Stimulated activated CD8-positive, alpha-beta memory T cell treated with anti-CD3 and anti-CD28 coated beads, Interleukin-7, amount 100 ng/mL, for 24 hours (primary cell): ENCODE measurements around the gene TUBA4B.
"Not testable (repeated sequence)": the region's sequence is repeated elsewhere in the genome, so short reads cannot be mapped to it uniquely, and the experiment has no call there.

ENCODE experiments used
- DNase-seq: peaks from one replicate; pipeline ENCODE4 v3.0.0-alpha.2; 2020; ENCODE audit warnings: low read depth

Gene TUBA4B

GRCh38 chr2:219291910-219292490 lies 39.0 kb downstream of the TUBA4B start:
- no peak for DNase-seq

GRCh38 chr2:219292616-219293015 lies 39.6 kb downstream of the TUBA4B start:
- no peak for DNase-seq

- no peak for DNase-seq
These were observed 40.7 kb downstream of the TUBA4B start for GRCh38 chr2:219293736-219294231.

- peak; percentile 77 for DNase-seq
These were observed 41.6 kb downstream of the TUBA4B start for GRCh38 chr2:219294356-219295351.

GRCh38 chr2:219296142-219296541 lies 43.1 kb downstream of the TUBA4B start:
- no peak for DNase-seq

- DNase-seq, result no peak
These were observed 43.8 kb downstream of the TUBA4B start for GRCh38 chr2:219296631-219297391.

- no peak for DNase-seq
These were observed 44.9 kb downstream of the TUBA4B start for GRCh38 chr2:219297766-219298456.

DNA sequence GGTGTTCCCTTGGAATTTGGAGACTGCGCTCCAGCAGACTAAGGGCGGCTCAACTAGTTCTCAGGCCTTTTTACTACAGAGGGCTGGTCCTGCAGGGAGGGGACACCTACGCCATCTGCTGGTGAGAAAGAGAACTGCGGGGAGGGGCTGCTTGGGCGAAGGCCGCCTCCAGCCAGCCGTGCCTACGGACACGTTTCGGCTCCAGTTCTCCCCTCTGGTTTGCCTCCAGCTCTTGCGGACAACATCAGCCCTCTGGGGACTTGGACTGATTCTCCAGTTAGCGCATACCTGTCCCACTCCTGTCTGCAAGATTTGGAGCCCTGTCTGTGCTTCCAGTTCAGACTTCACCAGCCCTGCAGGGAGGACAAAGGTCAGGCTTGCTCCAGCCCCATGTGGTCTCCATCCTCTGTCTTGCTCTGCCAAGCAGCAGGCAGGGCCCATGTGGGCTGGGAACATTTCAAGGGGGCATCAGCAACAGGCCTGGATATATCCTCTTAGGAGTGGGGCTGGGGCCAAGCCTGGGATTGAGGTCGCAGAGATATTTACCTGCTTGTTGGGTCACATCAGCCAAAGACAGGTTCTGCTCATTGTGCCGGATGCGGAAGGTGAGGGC lies 45.8 kb downstream of the TUBA4B start:
- peak; percentile 83 for DNase-seq

DNA sequence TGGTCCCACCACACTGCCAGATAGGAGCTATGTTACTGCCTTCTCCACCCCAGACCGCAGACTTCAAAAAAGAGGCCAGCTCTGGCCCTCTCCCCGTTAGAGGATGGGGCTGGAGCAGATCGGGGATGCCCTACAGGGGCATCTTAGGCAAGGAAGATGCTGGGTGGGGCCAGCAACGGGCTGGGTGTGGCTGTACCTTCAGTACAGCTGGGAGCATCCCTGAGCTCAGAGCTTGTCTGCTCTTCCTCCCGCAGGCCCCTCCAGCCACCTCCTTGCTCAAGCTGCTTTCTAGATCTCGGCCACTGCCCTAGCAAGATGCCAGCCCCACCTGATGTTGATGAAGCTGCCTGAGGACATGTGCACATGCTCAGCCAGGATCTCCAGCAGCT lies 46.3 kb downstream of the TUBA4B start:
- no peak for DNase-seq

- no peak for DNase-seq
These were observed 47.0 kb downstream of the TUBA4B start for GRCh38 chr2:219300022-219300421.

DNA sequence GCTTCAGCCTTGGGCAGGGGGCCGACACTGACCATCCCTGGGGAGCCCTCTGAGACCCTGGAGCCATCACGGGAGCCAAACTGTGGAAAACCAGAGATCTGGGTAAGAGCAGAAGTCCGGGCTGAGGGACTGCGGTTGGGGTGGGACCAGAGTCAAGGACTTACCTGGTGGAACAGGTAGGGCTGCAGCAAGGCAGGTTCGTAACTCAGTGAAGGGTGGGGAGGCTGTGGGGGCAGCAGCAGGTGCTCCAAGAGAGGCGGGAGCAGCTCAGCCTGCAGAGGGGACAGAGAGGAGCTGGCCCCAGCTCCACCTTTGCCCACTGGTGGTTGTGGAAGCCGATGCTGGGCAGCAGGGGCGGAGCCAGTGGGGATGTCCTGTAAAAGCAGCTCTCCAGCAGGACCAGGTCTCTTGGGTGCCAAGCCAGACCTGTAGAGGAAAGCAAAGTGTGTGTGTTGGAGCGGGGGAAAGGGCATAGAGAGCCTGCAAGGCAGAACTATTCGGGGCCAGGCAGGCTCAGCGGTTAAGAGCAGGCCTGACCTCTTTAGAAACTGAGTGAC lies 49.4 kb downstream of the TUBA4B start:
- DNase-seq, result no peak

DNA sequence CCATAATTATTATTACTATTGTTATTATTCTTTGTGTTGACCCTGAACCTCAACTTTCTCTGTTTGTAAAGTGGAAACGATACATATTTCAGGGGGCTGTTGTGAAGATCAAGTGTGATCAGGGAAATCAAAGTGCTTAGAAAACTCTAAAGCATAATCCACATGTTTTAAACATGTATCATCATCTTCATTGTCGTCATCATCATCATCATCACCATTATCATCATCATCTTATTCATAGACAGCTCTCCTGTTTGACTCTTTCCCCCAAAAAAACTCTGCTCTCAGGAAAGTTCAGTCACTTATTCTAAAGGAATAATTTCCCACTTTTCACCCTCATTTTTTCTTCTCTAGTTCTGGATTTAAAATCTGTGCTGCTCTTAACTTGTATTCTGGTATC lies 51.2 kb downstream of the TUBA4B start:
- DNase-seq, result no peak

DNA sequence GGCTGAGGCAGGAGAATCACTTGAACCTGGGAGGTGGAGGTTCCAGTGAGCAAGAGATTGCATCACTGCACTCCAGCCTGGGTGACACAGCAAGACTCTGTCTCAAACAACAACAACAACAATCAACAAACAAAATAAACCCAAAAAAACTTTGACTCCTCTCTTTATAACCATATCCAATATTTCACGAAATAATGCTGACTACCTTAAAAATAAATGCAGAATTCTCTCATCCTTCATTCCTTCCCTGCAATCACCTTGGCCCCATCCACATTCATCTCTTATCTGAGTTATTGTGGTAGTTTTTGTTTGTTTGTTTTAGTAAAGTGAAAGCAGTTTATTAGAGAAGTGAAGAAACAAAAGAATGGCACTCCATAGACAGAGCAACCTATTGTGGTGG lies 53.0 kb downstream of the TUBA4B start:
- no peak for DNase-seq

- peak; percentile 28 for DNase-seq
These were observed 55.4 kb downstream of the TUBA4B start for GRCh38 chr2:219308142-219309101.

DNA sequence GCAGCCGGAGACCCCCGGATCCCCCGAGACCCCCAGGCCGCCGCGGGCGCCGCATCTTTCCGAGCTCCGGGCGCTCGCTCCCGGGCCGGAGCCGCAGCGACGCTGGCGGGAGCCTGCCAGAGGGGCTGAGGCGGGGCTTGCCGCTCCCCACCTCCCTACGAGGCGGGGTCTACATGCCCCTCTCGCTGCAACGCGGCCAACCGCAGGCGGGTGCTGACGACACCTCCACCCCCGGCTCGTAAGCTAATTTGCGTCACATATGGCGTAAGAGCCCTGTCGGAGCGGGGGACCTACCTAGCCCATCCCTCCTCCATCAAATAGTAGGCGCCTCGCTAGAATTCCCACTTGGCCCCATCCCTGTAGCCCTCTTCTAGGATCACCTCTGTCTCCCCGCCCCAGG lies 56.2 kb downstream of the TUBA4B start, which contains the start of gene PTPRN:
Gene PTPRN, minus strand, starts transcription at position 124 of the 400 bp plus-strand sequence. Its CDS starts 69 bp downstream, at position 55.
- DNase-seq, result no peak

GRCh38 chr2:219312683-219313263 lies 59.7 kb downstream of the TUBA4B start:
- not testable (repeated sequence) for DNase-seq

GRCh38 chr2:219314804-219315468 lies 61.9 kb downstream of the TUBA4B start:
- DNase-seq, result no peak
